ENCODE results near the gene PTAR1. TPM values are rescaled to one million over a fixed set of nuclear protein-coding genes. Genes with fewer than 3 reads are reported as not detected.

The PTAR1 gene
- total RNA-seq, 2 experiments from 2014 or later, result 65.9 to 67.1 TPM

DNA sequence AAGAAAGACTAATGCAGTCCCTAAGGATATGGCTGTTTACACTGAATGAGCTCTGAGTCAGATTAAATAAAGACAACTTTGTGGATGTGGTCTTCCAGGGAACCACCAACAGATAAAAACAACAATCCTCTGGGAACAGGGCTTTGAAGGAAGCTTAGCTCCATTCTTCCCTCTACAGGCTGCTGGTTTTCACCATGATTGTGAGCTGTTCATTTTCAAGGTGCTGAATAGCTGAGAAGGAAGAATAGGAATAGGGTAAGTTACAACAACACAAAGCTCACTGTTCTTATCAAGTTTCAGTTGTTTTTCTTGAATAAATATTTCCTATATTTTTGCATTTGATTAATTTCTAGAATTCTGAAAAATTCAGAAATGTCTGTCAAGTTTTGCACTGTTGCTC is 25.9 kb upstream of the PTAR1 start:
- DNase-seq (no peak), ATAC-seq (ENCODE audit: poor library complexity) (no peak)
- Mint-ChIP-seq H3K27me3 (peaks cover 34% of the 10 kb centered on the region), H3K4me3 (no peak overlapping the region), H3K9me3 (no peaks in the 10 kb centered on the region), H3K27ac (no peak overlapping the region), H3K4me1 (ENCODE audit: low read depth) (no peaks in the 10 kb centered on the region), H3K36me3 (ENCODE audit: low read depth) (no peaks in the 10 kb centered on the region)
- ChIA-PET POLR2A (no interaction called here), CTCF (interaction anchor here (1.4 kb wide), 1 partner anchor 27 kb away, joined by 3 read pairs; no protein-coding TSS in a partner anchor)
- no peak for TF ChIP-seq CTCF (IDR thresholded peaks at IDR 0.05)
- Histone ChIP-seq H3K27me3 (ENCODE audit: control insufficient read depth in 1 of 2, insufficient read depth in 2 of 2, low read length in 2 of 2) (peaks cover 5 to 10% of the 10 kb centered on the region in 2 experiments), H3K27ac (ENCODE audit: low read depth in 1 of 2, low read length in 2 of 2) (no peak overlapping the region), H3K9me3 (ENCODE audit: control insufficient read depth in 1 of 2, insufficient read depth in 1 of 2, low read length in 2 of 2) (no peaks in the 10 kb centered on the region), H3K4me3 (ENCODE audit: low read length) (no peak overlapping the region), H3K4me1 (ENCODE audit: insufficient read depth, low read length) (no peaks in the 10 kb centered on the region), H3K36me3 (ENCODE audit: insufficient read depth, low read length) (no peaks in the 10 kb centered on the region)
- intact Hi-C loops (cut with DNase I, micrococcal nuclease), result no loop called here

- ATAC-seq (ENCODE audit: poor library complexity) (no peak), DNase-seq (no peak)
- Histone ChIP-seq H3K27ac (ENCODE audit: low read depth in 1 of 2, low read length in 2 of 2) (no peak overlapping the region), H3K27me3 (ENCODE audit: control insufficient read depth in 1 of 2, insufficient read depth in 2 of 2, low read length in 2 of 2) (no peaks in the 10 kb centered on the region), H3K4me1 (ENCODE audit: insufficient read depth, low read length) (no peaks in the 10 kb centered on the region), H3K9me3 (ENCODE audit: control insufficient read depth in 1 of 2, insufficient read depth in 1 of 2, low read length in 2 of 2) (no peaks in the 10 kb centered on the region), H3K4me3 (ENCODE audit: low read length) (no peak overlapping the region), H3K36me3 (ENCODE audit: insufficient read depth, low read length) (no peaks in the 10 kb centered on the region)
- no peaks in the 10 kb centered on the region for H3K4me1 Mint-ChIP-seq (ENCODE audit: low read depth)
- H3K9me3 Mint-ChIP-seq, result no peaks in the 10 kb centered on the region
- no peaks in the 10 kb centered on the region for H3K36me3 Mint-ChIP-seq (ENCODE audit: low read depth)
- no peak overlapping the region for H3K4me3 Mint-ChIP-seq
- intact Hi-C loops (cut with DNase I, micrococcal nuclease), result no loop called here
- ChIA-PET POLR2A (no interaction called here), CTCF (no interaction called here)
- no peak overlapping the region for H3K27ac Mint-ChIP-seq
- peaks cover 7% of the 10 kb centered on the region for H3K27me3 Mint-ChIP-seq
- TF ChIP-seq CTCF (IDR thresholded peaks at IDR 0.05), result no peak
Measured at GRCh38 chr9:69773258-69773657, 13.4 kb upstream of the PTAR1 start.

DNA sequence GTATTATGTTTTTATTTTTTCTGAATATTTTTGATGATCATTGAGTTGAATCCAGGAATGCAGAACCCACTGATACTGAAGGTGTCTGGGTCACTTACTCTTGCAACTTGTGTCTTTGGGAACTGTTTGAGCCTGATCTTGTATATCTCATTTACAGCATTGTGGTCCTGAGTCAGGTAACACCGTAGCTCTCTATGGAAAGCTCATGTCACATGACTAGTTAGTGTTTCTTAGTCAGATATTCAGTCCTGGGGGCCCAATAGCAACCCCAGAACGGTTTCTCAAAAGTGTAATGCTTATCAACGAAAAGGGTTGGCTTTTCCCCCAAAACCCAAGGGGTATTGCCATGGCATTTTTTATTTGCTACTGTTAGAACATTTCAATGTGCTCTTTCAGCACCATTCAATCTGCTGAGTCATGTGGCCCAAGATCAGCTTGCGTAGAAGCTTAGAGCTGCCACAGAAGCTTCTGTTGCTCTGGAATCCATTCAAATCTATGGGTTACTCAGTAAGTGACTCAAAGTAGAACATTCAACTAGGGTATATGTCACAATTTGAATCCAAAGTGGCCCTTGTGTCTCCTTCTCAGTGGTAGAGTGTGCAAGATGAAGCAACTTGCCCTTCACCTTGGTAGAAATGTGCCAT is 12.1 kb upstream of the PTAR1 start:
- H3K4me3 ChIP-seq (ENCODE audit: low read length), result no peak overlapping the region
- H3K27ac ChIP-seq (ENCODE audit: low read depth in 1 of 2, low read length in 2 of 2), result no peak overlapping the region
- TF ChIP-seq CTCF (IDR thresholded peaks at IDR 0.05), result no peak
- no peaks in the 10 kb centered on the region for H3K4me1 Mint-ChIP-seq (ENCODE audit: low read depth)
- no peaks in the 10 kb centered on the region for H3K27me3 Mint-ChIP-seq
- no peaks in the 10 kb centered on the region for H3K9me3 ChIP-seq (ENCODE audit: control insufficient read depth in 1 of 2, insufficient read depth in 1 of 2, low read length in 2 of 2)
- no peak for ATAC-seq (ENCODE audit: poor library complexity)
- no peaks in the 10 kb centered on the region for H3K36me3 Mint-ChIP-seq (ENCODE audit: low read depth)
- H3K4me3 Mint-ChIP-seq, result no peak overlapping the region
- H3K4me1 ChIP-seq (ENCODE audit: insufficient read depth, low read length), result no peaks in the 10 kb centered on the region
- no peak overlapping the region for H3K27ac Mint-ChIP-seq
- CTCF ChIA-PET, result no interaction called here
- no peaks in the 10 kb centered on the region for H3K9me3 Mint-ChIP-seq
- POLR2A ChIA-PET, result interaction anchor here (0.7 kb wide), 1 partner anchor 1996 kb away, joined by 3 read pairs; the partner anchor contains the start of gene CEMIP2
- no peaks in the 10 kb centered on the region for H3K36me3 ChIP-seq (ENCODE audit: insufficient read depth, low read length)
- H3K27me3 ChIP-seq (ENCODE audit: control insufficient read depth in 1 of 2, insufficient read depth in 2 of 2, low read length in 2 of 2), result no peaks in the 10 kb centered on the region
- no peak for DNase-seq
- intact Hi-C loops (cut with DNase I, micrococcal nuclease), result no loop called here

All from CD4-positive, alpha-beta T cell (primary cell).